ENCODE data around the gene ASTN2.

Gene ASTN2

GRCh38 chr9:116546711-116547581 is 867.9 kb downstream of the ASTN2 start:
- H3K9me2 ChIP-seq (ENCODE audit: low read depth, low read length), result no peaks in the 10 kb centered on the region
- no peaks in the 10 kb centered on the region for H3K36me3 ChIP-seq (ENCODE audit: insufficient read depth, low read length)
- no peaks in the 10 kb centered on the region for H4K20me1 ChIP-seq (ENCODE audit: insufficient read depth, low read length)
- H3K27me3 ChIP-seq (ENCODE audit: insufficient read depth, low read length), result 0 out of 2 replicates have a peak, but pooled peaks cover 5% of the 10 kb centered on the region
- TF ChIP-seq EZH2 (IDR thresholded peaks at IDR 0.05; ENCODE audit: borderline replicate concordance, low read length), result no peak
- TF ChIP-seq, protein P1, sequence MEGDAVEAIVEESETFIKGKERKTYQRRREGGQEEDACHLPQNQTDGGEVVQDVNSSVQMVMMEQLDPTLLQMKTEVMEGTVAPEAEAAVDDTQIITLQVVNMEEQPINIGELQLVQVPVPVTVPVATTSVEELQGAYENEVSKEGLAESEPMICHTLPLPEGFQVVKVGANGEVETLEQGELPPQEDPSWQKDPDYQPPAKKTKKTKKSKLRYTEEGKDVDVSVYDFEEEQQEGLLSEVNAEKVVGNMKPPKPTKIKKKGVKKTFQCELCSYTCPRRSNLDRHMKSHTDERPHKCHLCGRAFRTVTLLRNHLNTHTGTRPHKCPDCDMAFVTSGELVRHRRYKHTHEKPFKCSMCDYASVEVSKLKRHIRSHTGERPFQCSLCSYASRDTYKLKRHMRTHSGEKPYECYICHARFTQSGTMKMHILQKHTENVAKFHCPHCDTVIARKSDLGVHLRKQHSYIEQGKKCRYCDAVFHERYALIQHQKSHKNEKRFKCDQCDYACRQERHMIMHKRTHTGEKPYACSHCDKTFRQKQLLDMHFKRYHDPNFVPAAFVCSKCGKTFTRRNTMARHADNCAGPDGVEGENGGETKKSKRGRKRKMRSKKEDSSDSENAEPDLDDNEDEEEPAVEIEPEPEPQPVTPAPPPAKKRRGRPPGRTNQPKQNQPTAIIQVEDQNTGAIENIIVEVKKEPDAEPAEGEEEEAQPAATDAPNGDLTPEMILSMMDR (IDR thresholded peaks at IDR 0.05; ENCODE audit: low read length), result no peak
- no peaks in the 10 kb centered on the region for H3K9me3 ChIP-seq (ENCODE audit: low read length)
- no peaks in the 10 kb centered on the region for H3F3A ChIP-seq (ENCODE audit: insufficient read depth, low read length)
- no peak overlapping the region for H3K27ac ChIP-seq (ENCODE audit: low read depth, low read length, poor library complexity, severe bottlenecking)
- H3K4me3 ChIP-seq (ENCODE audit: low read depth, low read length, poor library complexity, severe bottlenecking), result no peak overlapping the region
- no peaks in the 10 kb centered on the region for H3K79me2 ChIP-seq (ENCODE audit: insufficient read depth, low read length)
- H3K4me1 ChIP-seq (ENCODE audit: insufficient read depth, low read length, severe bottlenecking), result no peaks in the 10 kb centered on the region
- no peak overlapping the region for H3K9ac ChIP-seq (ENCODE audit: low read length)
- no peak overlapping the region for H2AFZ ChIP-seq (ENCODE audit: low read length)
- no peak overlapping the region for H3K4me2 ChIP-seq (ENCODE audit: low read length)

GRCh38 chr9:116544896-116545295 is 870.0 kb downstream of the ASTN2 start:
- Histone ChIP-seq H4K20me1 (ENCODE audit: insufficient read depth, low read length) (no peaks in the 10 kb centered on the region), H3K9me2 (ENCODE audit: low read depth, low read length) (no peaks in the 10 kb centered on the region), H3F3A (ENCODE audit: insufficient read depth, low read length) (no peaks in the 10 kb centered on the region), H2AFZ (ENCODE audit: low read length) (no peak overlapping the region), H3K27me3 (ENCODE audit: insufficient read depth, low read length) (0 out of 2 replicates have a peak, but pooled peaks cover 5% of the 10 kb centered on the region), H3K27ac (ENCODE audit: low read depth, low read length, poor library complexity, severe bottlenecking) (no peak overlapping the region), H3K36me3 (ENCODE audit: insufficient read depth, low read length) (no peaks in the 10 kb centered on the region), H3K9me3 (ENCODE audit: low read length) (no peaks in the 10 kb centered on the region), H3K79me2 (ENCODE audit: insufficient read depth, low read length) (no peaks in the 10 kb centered on the region), H3K9ac (ENCODE audit: low read length) (no peak overlapping the region), H3K4me1 (ENCODE audit: insufficient read depth, low read length, severe bottlenecking) (no peaks in the 10 kb centered on the region), H3K4me3 (ENCODE audit: low read depth, low read length, poor library complexity, severe bottlenecking) (no peak overlapping the region), H3K4me2 (ENCODE audit: low read length) (no peak overlapping the region)
- TF ChIP-seq EZH2 (IDR thresholded peaks at IDR 0.05; ENCODE audit: borderline replicate concordance, low read length), result no peak
- TF ChIP-seq, protein P1 (IDR thresholded peaks at IDR 0.05; ENCODE audit: low read length), result no peak

GRCh38 chr9:116543731-116544400 is 871.0 kb downstream of the ASTN2 start:
- Histone ChIP-seq H2AFZ (ENCODE audit: low read length) (no peak overlapping the region), H3K27ac (ENCODE audit: low read depth, low read length, poor library complexity, severe bottlenecking) (no peak overlapping the region), H3K9me2 (ENCODE audit: low read depth, low read length) (no peaks in the 10 kb centered on the region), H3K4me2 (ENCODE audit: low read length) (no peak overlapping the region), H3K79me2 (ENCODE audit: insufficient read depth, low read length) (no peaks in the 10 kb centered on the region), H3K9ac (ENCODE audit: low read length) (no peak overlapping the region), H3K4me3 (ENCODE audit: low read depth, low read length, poor library complexity, severe bottlenecking) (no peak overlapping the region), H3K4me1 (ENCODE audit: insufficient read depth, low read length, severe bottlenecking) (no peaks in the 10 kb centered on the region), H3K9me3 (ENCODE audit: low read length) (no peaks in the 10 kb centered on the region), H3K27me3 (ENCODE audit: insufficient read depth, low read length) (0 out of 2 replicates have a peak, but pooled peaks cover 5% of the 10 kb centered on the region), H4K20me1 (ENCODE audit: insufficient read depth, low read length) (no peaks in the 10 kb centered on the region), H3F3A (ENCODE audit: insufficient read depth, low read length) (no peaks in the 10 kb centered on the region), H3K36me3 (ENCODE audit: insufficient read depth, low read length) (no peaks in the 10 kb centered on the region)
- TF ChIP-seq, protein P1 (IDR thresholded peaks at IDR 0.05; ENCODE audit: low read length), result no peak
- no peak for TF ChIP-seq EZH2 (IDR thresholded peaks at IDR 0.05; ENCODE audit: borderline replicate concordance, low read length)

Measured in OCI-LY1 (cell line).